Smooth muscle cell of the brain vasculature (primary cell): ENCODE data around the gene FSTL1.

ENCODE experiments used
- DNase-seq: peaks from one replicate; pipeline ENCODE4 v3.0.0-alpha.2; 2012; ENCODE audit warnings: low read depth, low spot score

Gene FSTL1

DNA sequence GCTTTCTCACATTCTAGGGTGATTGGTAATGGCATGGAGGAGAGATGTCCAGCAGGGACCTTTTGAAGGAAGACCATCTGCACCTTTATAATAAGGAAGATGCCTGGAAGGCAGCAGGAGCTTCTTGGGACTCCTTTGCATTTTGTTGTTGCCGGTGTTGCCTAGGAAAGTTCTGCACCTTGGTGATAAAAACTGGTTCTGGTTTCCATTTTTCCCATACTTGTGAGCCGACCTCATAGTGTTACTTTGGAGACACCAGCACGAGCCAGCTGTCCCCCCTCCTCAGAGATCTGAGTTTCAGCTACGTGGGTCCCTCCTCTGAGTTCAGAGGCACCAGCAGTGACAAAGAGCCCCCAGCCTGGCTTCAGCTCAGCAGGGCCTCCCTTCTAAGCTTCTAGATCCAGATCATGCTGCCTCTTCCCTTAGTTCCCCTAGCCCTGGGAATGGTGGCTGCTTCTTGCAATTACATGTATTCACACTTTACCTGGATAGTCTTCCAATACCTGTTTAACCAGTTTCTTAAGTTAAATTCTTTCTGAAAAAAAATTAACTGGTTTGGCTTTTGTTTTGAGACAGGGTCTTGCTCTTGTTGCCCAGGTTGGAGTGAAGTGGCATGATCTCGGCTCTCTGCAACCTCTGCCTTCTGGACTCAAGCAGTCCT, 18.0 kb upstream of the FSTL1 start:
- no peak for DNase-seq

- no peak for DNase-seq
Measured at GRCh38 chr3:120462409-120462959, 11.7 kb upstream of the FSTL1 start.

- no peak for DNase-seq
Measured at GRCh38 chr3:120461416-120461815, 10.6 kb upstream of the FSTL1 start.

DNA sequence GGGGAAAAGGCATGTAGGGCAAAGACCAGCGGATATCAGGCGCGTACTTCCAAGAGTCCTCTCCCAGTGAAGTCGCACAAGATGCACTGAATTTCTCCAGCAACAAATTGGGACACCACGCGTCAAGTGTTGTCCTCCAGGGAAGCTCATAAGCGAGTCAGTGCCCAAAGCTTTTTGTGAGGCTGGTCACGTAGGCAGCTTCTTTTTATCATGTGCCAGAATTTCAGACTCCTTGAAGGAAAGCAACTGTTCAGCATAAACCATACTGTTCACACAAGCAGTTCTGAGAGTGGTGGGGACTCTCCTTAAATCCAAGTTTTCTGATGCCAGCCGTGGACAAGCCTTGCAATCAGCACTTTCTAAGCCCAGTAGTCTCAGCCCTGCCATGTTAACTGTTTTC, 10.1 kb upstream of the FSTL1 start:
- no peak for DNase-seq

GRCh38 chr3:120460181-120460790, 9.5 kb upstream of the FSTL1 start:
- DNase-seq, result no peak

DNA sequence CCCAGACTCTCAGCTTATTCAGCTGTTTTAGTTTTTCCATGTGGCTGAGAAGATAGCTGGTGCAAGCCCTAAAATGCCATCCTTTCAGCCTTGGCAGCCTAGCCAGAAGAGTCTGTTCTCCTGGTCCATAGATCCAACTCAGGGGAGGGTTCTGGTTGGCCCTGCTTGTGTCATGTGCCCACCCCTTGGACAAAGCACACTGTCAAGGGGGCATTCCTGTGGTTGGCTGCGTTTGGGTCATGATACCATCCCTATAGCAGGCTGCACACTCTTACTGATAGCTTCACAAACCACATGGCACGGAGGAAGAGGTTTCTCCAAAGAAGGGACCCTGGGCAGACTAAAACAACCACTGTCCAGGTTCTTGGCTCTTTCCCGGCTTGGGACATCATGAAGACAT, 8.4 kb upstream of the FSTL1 start:
- DNase-seq, result no peak

- no peak for DNase-seq
Measured at GRCh38 chr3:120457827-120458226, 7.0 kb upstream of the FSTL1 start.

- DNase-seq, result no peak
Measured at GRCh38 chr3:120454076-120454689, 3.4 kb upstream of the FSTL1 start.

DNA sequence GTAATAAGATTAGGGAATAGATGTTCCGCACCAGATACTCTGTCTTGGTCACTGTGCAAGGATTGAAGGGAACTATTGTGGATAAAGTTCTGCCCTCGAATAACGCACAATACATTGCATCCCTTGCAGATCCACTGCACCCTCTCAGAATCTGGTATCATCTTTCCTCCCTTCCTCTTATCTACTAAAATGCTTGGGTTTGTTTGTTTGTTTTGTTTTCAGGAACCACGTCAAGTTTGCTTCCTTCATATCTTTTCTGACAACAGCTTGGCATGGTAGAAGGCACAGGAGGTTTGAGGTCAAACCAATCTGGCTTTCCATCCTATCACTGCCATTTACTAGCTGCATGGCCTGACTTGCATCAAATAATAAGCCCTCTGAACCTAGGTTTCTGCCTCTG, 2.0 kb upstream of the FSTL1 start:
- no peak for DNase-seq

DNA sequence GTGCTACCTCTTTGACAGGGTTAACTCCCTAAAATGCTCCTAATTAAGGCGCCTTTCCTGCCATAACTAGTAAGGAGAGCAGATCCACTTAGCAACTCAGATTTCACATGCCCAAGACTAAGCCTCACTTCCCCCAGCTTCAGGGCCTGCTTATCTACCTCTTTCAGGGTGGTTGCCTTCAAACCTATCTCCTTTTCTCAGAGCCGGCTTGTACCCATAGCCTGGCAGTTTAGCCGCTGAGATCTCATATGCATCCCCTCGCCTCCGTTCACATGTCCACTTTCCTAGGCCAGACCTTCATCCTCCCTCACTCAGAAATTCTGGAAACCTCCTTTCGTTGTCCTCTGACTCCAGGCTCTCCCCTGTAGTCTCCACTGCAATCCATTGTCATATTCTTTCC, 1.0 kb upstream of the FSTL1 start:
- no peak for DNase-seq

DNA sequence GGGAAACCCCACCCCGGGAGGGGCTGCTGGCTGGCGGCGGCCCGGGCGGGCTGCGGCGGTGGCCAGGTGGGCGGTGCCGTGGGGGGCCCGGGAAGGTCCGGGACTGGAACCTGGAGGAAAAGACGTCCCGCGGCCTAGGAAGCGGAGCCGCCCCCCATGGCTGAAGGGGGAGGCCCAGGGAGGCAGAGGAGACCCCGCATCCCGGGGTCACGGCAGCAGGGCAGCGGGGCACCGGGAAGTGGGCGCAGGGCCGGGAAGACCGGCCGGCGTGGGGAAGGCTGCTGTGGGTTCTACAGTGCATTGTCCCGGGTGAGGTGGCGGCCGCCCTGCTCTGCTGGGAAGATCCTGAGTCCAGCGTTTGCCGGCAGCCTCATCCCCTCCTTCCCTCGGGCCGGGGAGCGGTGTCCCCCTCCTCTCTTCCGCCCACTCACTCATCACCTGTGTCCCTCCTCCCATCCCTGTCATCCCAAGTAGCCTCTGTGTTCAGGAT, 525 bp upstream of the FSTL1 start:
- DNase-seq, result no peak

- no peak for DNase-seq
Measured at GRCh38 chr3:120449701-120450599, 842 bp downstream of the FSTL1 start.

- DNase-seq, result no peak
Measured at GRCh38 chr3:120449251-120449650, 1.5 kb downstream of the FSTL1 start.

DNA sequence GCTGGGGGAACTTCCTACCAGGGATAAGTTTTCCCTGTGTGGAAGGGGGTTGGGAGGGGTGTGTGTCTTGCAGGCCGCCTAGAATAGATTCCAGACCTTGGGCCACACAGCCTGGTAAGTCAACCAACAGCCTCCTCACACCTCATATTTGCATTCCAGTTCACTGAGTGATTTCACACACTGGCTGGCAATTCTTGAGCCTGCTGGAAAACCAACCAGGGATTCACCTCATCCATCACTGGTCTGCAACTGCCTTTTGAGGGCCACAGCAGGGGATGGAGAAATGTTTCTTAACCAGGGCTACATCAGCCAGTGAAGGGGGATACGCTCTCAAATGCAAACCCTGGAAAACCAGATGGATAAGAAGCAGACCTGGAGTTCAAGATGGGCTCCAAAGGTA, 2.0 kb downstream of the FSTL1 start:
- no peak for DNase-seq

GRCh38 chr3:120446891-120447668, 3.7 kb downstream of the FSTL1 start:
- DNase-seq, result no peak

- no peak for DNase-seq
Measured at GRCh38 chr3:120445654-120446053, 5.1 kb downstream of the FSTL1 start.

DNA sequence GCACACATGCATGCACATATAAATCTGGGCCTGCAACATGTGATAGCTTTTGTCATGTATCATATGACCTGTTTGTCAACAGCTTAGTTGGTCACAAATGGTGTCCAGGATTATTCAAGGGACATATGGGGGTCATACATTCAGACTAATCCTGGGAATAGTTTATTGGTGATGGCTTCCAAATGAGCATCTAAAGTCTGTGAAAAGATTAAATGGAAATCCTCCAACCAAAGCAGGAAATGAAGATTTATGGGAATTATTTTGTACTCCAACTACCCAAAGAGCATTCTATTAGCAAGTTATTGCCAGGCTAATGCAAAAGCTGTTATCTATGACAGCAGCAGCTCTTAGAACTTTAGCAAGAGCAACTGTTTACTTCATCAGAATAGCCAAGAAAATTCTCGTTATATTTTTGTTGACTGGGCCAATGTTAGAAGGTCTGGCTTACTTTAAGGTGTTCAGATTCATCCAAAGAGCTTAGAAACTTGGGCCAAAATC, 7.1 kb downstream of the FSTL1 start:
- DNase-seq, result no peak

DNA sequence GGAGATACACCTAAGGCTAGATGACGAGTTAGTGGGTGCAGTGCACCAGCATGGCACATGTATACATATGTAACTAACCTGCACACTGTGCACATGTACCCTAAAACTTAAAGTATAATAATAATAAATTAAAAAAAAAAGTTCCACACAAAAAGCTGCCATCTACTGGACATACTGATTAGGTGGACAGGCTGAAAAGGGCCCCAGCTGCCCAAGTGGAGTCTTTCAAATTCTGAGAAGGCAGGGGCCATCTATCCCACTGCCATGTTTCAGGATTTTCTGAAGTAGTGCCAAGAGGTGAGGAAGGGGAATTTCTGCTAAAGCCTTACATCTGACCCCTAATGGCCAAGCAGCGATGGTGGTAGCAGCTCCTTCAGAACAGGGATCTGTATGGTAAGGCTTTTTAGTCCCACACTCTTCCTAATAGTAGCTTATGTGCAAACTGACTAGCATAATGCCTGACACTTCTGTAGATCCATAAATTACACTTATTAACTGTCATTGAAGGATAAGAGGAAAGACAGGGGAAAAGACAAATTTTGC, 7.7 kb downstream of the FSTL1 start:
- DNase-seq, result no peak

DNA sequence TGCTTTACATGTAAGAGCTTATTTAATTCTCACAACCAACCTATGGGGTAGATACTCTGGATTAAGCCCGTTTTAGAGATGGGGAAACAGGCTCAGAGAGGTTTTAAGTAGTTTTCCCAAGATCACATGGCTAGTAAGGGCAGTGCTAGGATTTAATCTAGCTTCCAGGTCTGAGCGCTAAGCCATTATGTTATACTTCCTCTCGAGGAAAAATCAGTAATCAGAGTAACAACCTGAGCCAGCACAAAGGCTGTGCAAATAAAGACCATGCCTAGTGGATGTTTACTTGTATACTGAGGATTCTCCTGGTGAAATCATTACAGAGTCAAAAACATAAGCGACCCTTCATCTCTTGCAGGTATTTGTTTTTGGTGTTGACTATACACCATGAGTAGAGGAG, 9.0 kb downstream of the FSTL1 start:
- no peak for DNase-seq

DNA sequence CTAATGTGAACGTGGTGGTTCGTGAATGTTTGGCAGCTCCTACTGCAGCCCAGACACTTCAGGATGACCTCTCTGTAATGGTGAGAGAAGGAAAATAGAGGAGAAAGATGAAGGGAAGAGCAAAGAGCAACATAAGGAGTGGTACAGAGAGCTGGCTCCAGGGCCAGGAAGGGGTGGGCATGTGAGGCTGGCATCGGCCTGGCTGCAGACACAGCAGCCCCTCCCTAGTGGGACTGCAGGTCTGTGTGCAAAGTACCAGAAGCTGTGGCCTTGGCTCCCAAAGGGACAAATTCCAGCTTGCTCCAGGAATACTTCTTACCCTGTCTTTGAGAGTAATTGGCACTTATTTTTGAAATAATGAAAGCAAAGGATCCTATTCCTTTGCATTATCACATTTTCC, 10.0 kb downstream of the FSTL1 start:
- DNase-seq, result no peak
